Thoracic aorta (tissue), 2 donors: ENCODE data around the gene OR2V1. TPM values are rescaled to one million over a fixed set of nuclear protein-coding genes. Genes with fewer than 3 reads are reported as not detected.
"Not testable (repeated sequence)": the region's sequence is repeated elsewhere in the genome, so short reads cannot be mapped to it uniquely, and the experiment has no call there.

Experiments
- ATAC-seq: fragments of 150-250 bp; one replicate; pipeline ENCODE4 v1.8.0; 2017; ENCODE audit warnings: low read depth; ENCODE audit not compliant: insufficient number of reproducible peaks, low FRiP score
- DNase-seq: peaks from one replicate; pipeline ENCODE4 v3.0.0-alpha.2; 2020; ENCODE audit warnings: low spot score
- H3K27ac ChIP-seq, 2 donors: fragments of 200-600 bp; sonication (generic); 1 replicate in 1 of 2; 2 replicates in 1 of 2; pipeline ENCODE4 v1.5.1; 2016; ENCODE audit warnings: mild to moderate bottlenecking in 2 of 2, moderate library complexity in 2 of 2
- H3K27me3 ChIP-seq: fragments of 200-600 bp; sonication (generic); replicated peaks from 2 replicates; pipeline ENCODE4 v1.6.0; 2016; ENCODE audit warnings: mild to moderate bottlenecking; ENCODE audit not compliant: insufficient read depth
- H3K36me3 ChIP-seq: fragments of 200-600 bp; sonication (generic); one replicate; pipeline ENCODE4 v1.5.1; 2016
- H3K4me1 ChIP-seq, 2 donors: fragments of 200-600 bp; sonication (generic); 1 replicate in 1 of 2; 2 replicates in 1 of 2; pipeline versions ENCODE4 v1.5.1 to v1.6.0; 2016; ENCODE audit warnings: low read depth in 2 of 2, mild to moderate bottlenecking in 1 of 2; ENCODE audit not compliant: control insufficient read depth in 1 of 2
- H3K4me3 ChIP-seq: fragments of 200-600 bp; sonication (generic); 2 replicates; pipeline ENCODE4 v1.5.1; 2016; ENCODE audit warnings: mild to moderate bottlenecking
- H3K9me3 ChIP-seq: fragments of 200-600 bp; sonication (generic); 2 replicates; pipeline ENCODE4 v1.5.1; 2016
- CTCF ChIP-seq: fragments of 200-600 bp; sonication (generic); IDR thresholded peaks from one replicate; pipeline ENCODE4 v1.5.1; 2019; ENCODE audit warnings: antibody characterized with exemption
- total RNA-seq, 2 donors: library from RNA; depleted of rRNA; stranded (reverse); fragments of >200 nt; gene quantifications; one replicate each; pipeline versions ENCODE4 v1.1.0 to v1.2.3, GENCODE V29; 2016

Gene OR2V1
- total RNA-seq, 2 donors from 2014 or later = not detected

- DNase-seq = no peak
- H3K27me3 ChIP-seq = no peaks in the 10 kb centered on the region
Observed at GRCh38 chr5:181118369-181118768, 12.6 kb downstream of the OR2V1 start.

GRCh38 chr5:181114844-181115778 is 15.9 kb downstream of the OR2V1 start:
- no peak overlapping the region for H3K27ac ChIP-seq
- H3K9me3 ChIP-seq = peaks cover 3% of the 10 kb centered on the region
- ATAC-seq = no peak
- H3K4me1 ChIP-seq = no peaks in the 10 kb centered on the region
- no peak for DNase-seq
- H3K4me3 ChIP-seq = no peak overlapping the region
- no peaks in the 10 kb centered on the region for H3K27me3 ChIP-seq
- no peaks in the 10 kb centered on the region for H3K36me3 ChIP-seq
- no peak for TF ChIP-seq CTCF

More at GRCh38 chr5:181118369-181118768, 12.6 kb downstream of the OR2V1 start:
- H3K4me3 ChIP-seq = no peak overlapping the region
- no peaks in the 10 kb centered on the region for H3K36me3 ChIP-seq
- H3K4me1 ChIP-seq = no peaks in the 10 kb centered on the region
- H3K9me3 ChIP-seq = peaks cover 3% of the 10 kb centered on the region
- no peak overlapping the region for H3K27ac ChIP-seq
- no peak for ATAC-seq
- no peak for TF ChIP-seq CTCF

- Histone ChIP-seq H3K4me1 (no peaks in the 10 kb centered on the region), H3K36me3 (no peaks in the 10 kb centered on the region), H3K9me3 (peaks cover 3% of the 10 kb centered on the region), H3K4me3 (no peak overlapping the region), H3K27me3 (no peaks in the 10 kb centered on the region), H3K27ac (no peak overlapping the region)
- TF ChIP-seq CTCF = no peak
- no peak for ATAC-seq
- no peak for DNase-seq
Observed at GRCh38 chr5:181114284-181114843, 16.6 kb downstream of the OR2V1 start.

GRCh38 chr5:181113572-181113971 is 17.4 kb downstream of the OR2V1 start:
- H3K4me1 ChIP-seq, H3K27ac ChIP-seq, H3K36me3 ChIP-seq, H3K9me3 ChIP-seq, H3K27me3 ChIP-seq, ATAC-seq, DNase-seq, H3K4me3 ChIP-seq: not testable (repeated sequence)

GRCh38 chr5:181112476-181112875 is 18.5 kb downstream of the OR2V1 start:
- Histone ChIP-seq H3K27me3 (no peaks in the 10 kb centered on the region), H3K27ac (no peak overlapping the region), H3K4me1 (no peaks in the 10 kb centered on the region), H3K9me3 (peaks cover 3% of the 10 kb centered on the region), H3K36me3 (no peaks in the 10 kb centered on the region), H3K4me3 (no peak overlapping the region)
- no peak for ATAC-seq
- DNase-seq = no peak
- TF ChIP-seq CTCF = no peak
